Esophagus squamous epithelium (tissue), 4 donors: ENCODE data around the gene SEC31B.

Experiments
- POLR2A ChIP-seq, 4 donors: fragments of 450-650 bp; IDR thresholded peaks; one replicate each; pipeline ENCODE4 v1.6.1; 2017; ENCODE audit warnings: antibody characterized with exemption in 4 of 4, mild to moderate bottlenecking in 4 of 4, moderate library complexity in 3 of 4
- TF ChIP-seq, protein P1 (sequence below), 6 experiments: fragments of 450-650 bp in 4 of 6; fragments of 200-600 bp in 2 of 6; sonication (generic) in 2 of 6; IDR thresholded peaks; one replicate each; pipeline ENCODE4 v1.5.1; 2016 to 2019; ENCODE audit warnings: antibody characterized with exemption in 6 of 6, mild to moderate bottlenecking in 4 of 6, moderate library complexity in 4 of 6

DNA sequence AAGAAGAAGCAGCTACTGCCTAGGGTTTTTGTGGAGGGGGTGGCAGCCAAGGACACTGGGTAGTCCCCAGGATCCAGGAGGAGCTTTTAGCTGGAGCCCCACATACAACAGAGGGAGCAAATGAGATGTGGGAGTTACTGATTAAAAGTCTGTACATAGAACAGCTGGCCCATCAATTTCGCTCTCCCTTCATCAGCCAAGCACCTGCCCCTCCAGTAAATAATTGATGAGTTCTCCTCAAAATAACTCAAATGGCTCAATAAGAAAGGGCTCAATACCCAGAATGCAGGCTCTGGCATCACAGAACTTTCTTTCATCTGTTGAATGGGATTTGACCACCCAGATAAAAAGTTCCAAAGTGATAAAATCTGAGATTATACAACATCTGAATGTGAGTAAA lies 72.0 kb downstream of the SEC31B start:
- TF ChIP-seq, protein P1, sequence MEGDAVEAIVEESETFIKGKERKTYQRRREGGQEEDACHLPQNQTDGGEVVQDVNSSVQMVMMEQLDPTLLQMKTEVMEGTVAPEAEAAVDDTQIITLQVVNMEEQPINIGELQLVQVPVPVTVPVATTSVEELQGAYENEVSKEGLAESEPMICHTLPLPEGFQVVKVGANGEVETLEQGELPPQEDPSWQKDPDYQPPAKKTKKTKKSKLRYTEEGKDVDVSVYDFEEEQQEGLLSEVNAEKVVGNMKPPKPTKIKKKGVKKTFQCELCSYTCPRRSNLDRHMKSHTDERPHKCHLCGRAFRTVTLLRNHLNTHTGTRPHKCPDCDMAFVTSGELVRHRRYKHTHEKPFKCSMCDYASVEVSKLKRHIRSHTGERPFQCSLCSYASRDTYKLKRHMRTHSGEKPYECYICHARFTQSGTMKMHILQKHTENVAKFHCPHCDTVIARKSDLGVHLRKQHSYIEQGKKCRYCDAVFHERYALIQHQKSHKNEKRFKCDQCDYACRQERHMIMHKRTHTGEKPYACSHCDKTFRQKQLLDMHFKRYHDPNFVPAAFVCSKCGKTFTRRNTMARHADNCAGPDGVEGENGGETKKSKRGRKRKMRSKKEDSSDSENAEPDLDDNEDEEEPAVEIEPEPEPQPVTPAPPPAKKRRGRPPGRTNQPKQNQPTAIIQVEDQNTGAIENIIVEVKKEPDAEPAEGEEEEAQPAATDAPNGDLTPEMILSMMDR (IDR thresholded peaks at IDR 0.05) = no peak
- no peak for TF ChIP-seq POLR2A (IDR thresholded peaks at IDR 0.05)
